ENCODE data around the gene MAP3K14.
"Not testable (repeated sequence)": the region's sequence is repeated elsewhere in the genome, so short reads cannot be mapped to it uniquely, and the experiment has no call there.

Gene MAP3K14

GRCh38 chr17:45253879-45254278 lies 62.9 kb downstream of the MAP3K14 start:
- DNase-seq, result no peak

- DNase-seq, result not testable (repeated sequence)
These were observed 63.6 kb downstream of the MAP3K14 start for GRCh38 chr17:45253237-45253636.

- DNase-seq, result no peak
These were observed 64.9 kb downstream of the MAP3K14 start for GRCh38 chr17:45251931-45252330.

- peak; percentile 62 for DNase-seq
These were observed 68.5 kb downstream of the MAP3K14 start for GRCh38 chr17:45248132-45248957.

GRCh38 chr17:45247429-45248131 lies 69.2 kb downstream of the MAP3K14 start:
- DNase-seq, result peak; percentile 98

- DNase-seq, result peak; percentile 39
These were observed 69.9 kb downstream of the MAP3K14 start for GRCh38 chr17:45246861-45247428.

- no peak for DNase-seq
These were observed 70.5 kb downstream of the MAP3K14 start for GRCh38 chr17:45246338-45246737.

- DNase-seq, result no peak
These were observed 71.8 kb downstream of the MAP3K14 start for GRCh38 chr17:45244725-45245656.

GRCh38 chr17:45243750-45244149 lies 73.1 kb downstream of the MAP3K14 start:
- no peak for DNase-seq

- no peak for DNase-seq
These were observed 74.8 kb downstream of the MAP3K14 start for GRCh38 chr17:45242029-45242414.

GRCh38 chr17:45241328-45242028 lies 75.3 kb downstream of the MAP3K14 start:
- DNase-seq, result peak; percentile 49

- DNase-seq, result no peak
These were observed 75.9 kb downstream of the MAP3K14 start for GRCh38 chr17:45240905-45241327.

- DNase-seq, result no peak
These were observed 78.6 kb downstream of the MAP3K14 start for GRCh38 chr17:45238155-45238774.

- DNase-seq, result no peak
These were observed 79.1 kb downstream of the MAP3K14 start for GRCh38 chr17:45237686-45238085.

GRCh38 chr17:45236282-45236606 lies 80.6 kb downstream of the MAP3K14 start:
- no peak for DNase-seq

GRCh38 chr17:45235416-45236281 lies 81.2 kb downstream of the MAP3K14 start:
- no peak for DNase-seq

- DNase-seq, result no peak
These were observed 82.0 kb downstream of the MAP3K14 start for GRCh38 chr17:45234641-45235415.

- DNase-seq, result no peak
These were observed 83.3 kb downstream of the MAP3K14 start for GRCh38 chr17:45233423-45233924.
